Ascending aorta (tissue), 2 donors: ENCODE data around the gene GNG14. TPM values are rescaled to one million over a fixed set of nuclear protein-coding genes. Genes with fewer than 3 reads are reported as not detected.
A peak's percentile ranks its signal among the peaks of the same experiment; 100 is the strongest.
"Not testable (repeated sequence)": the region's sequence is repeated elsewhere in the genome, so short reads cannot be mapped to it uniquely, and the experiment has no call there.

Source experiments
- DNase-seq, 2 donors: peaks; one replicate each; pipeline ENCODE4 v3.0.0-alpha.2; 2019; ENCODE audit warnings: low spot score in 2 of 2
- H3K27ac ChIP-seq, 2 donors: fragments of 200-600 bp; sonication (generic); one replicate each; pipeline ENCODE4 v1.5.1; 2016 to 2017; ENCODE audit warnings: mild to moderate bottlenecking in 1 of 2
- H3K27me3 ChIP-seq: fragments of 200-600 bp; sonication (generic); one replicate; pipeline ENCODE4 v1.5.1; 2017
- H3K36me3 ChIP-seq, 2 donors: fragments of 200-600 bp; sonication (generic); one replicate each; pipeline ENCODE4 v1.5.1; 2016
- H3K4me1 ChIP-seq, 2 donors: fragments of 200-600 bp; sonication (generic); one replicate each; pipeline ENCODE4 v1.5.1; 2016 to 2017; ENCODE audit warnings: mild to moderate bottlenecking in 1 of 2
- H3K4me3 ChIP-seq, 2 donors: fragments of 200-600 bp; sonication (generic); one replicate each; pipeline ENCODE4 v1.5.1; 2016 to 2017; ENCODE audit warnings: mild to moderate bottlenecking in 1 of 2
- H3K9me3 ChIP-seq, 2 donors: fragments of 200-600 bp; sonication (generic); one replicate each; pipeline ENCODE4 v1.5.1; 2016
- CTCF ChIP-seq, 3 experiments: fragments of 200-600 bp in 2 of 3; fragments of 450-650 bp in 1 of 3; sonication (generic) in 2 of 3; IDR thresholded peaks; one replicate each; pipeline ENCODE4 v1.5.1; 2016 to 2019; ENCODE audit warnings: antibody characterized with exemption in 3 of 3, mild to moderate bottlenecking in 1 of 3, moderate library complexity in 1 of 3
- intact Hi-C: fragments of 100-400 bp; cut with DNase I; formaldehyde crosslinking; loops from one replicate; pipeline ENCODE4 v1.15.1; 2023
- total RNA-seq: library from RNA; depleted of rRNA; stranded (reverse); fragments of >200 nt; gene quantifications from one replicate; pipeline ENCODE4 v1.1.0, GENCODE V29; 2016

The GNG14 gene
- total RNA-seq, 1 donor from 2014 or later = not detected

- Histone ChIP-seq H3K36me3 (no peaks in the 10 kb centered on the region), H3K4me3 (no peak overlapping the region), H3K27ac (no peak overlapping the region), H3K4me1 (peaks cover 5 to 13% of the 10 kb centered on the region in 2 donors), H3K27me3 (no peaks in the 10 kb centered on the region), H3K9me3 (no peaks in the 10 kb centered on the region)
- intact Hi-C loops = no loop called here
- TF ChIP-seq CTCF (IDR thresholded peaks at IDR 0.05) = no peak
- no peak for DNase-seq
Measured at GRCh38 chr19:12694641-12695040, 6.8 kb downstream of the GNG14 start.

GRCh38 chr19:12695096-12695495 lies 7.3 kb downstream of the GNG14 start:
- Histone ChIP-seq H3K27ac (no peak overlapping the region), H3K9me3 (no peaks in the 10 kb centered on the region), H3K27me3 (no peaks in the 10 kb centered on the region), H3K4me3 (no peak overlapping the region), H3K36me3 (peaks cover under 1 to 2% of the 10 kb centered on the region in 2 donors), H3K4me1 (peaks cover 5 to 13% of the 10 kb centered on the region in 2 donors)
- DNase-seq = no peak
- intact Hi-C loops = no loop called here
- no peak for TF ChIP-seq CTCF (IDR thresholded peaks at IDR 0.05)

GRCh38 chr19:12695514-12695913 lies 7.7 kb downstream of the GNG14 start:
- no peak for DNase-seq
- peak overlapping the region; percentile 91 to 96 for H3K4me3 ChIP-seq

GRCh38 chr19:12695997-12696365 lies 8.2 kb downstream of the GNG14 start:
- Histone ChIP-seq H3K36me3 (peaks cover 9 to 11% of the 10 kb centered on the region in 2 donors), H3K9me3 (no peaks in the 10 kb centered on the region), H3K27ac (peak overlapping the region; percentile 87 to 92), H3K4me1 (peaks cover 5 to 13% of the 10 kb centered on the region in 2 donors), H3K4me3 (peak overlapping the region; percentile 91 to 96), H3K27me3 (no peaks in the 10 kb centered on the region)
- intact Hi-C loops = loop anchor here (2.0 kb wide), 1 partner anchor 27 kb away; the partner anchor contains the start of gene TNPO2
- no peak for TF ChIP-seq CTCF (IDR thresholded peaks at IDR 0.05)
- no peak for DNase-seq

More at GRCh38 chr19:12695514-12695913, 7.7 kb downstream of the GNG14 start:
- no peaks in the 10 kb centered on the region for H3K9me3 ChIP-seq
- H3K4me1 ChIP-seq = peaks cover 5 to 13% of the 10 kb centered on the region in 2 donors
- H3K36me3 ChIP-seq = peaks cover 4 to 6% of the 10 kb centered on the region in 2 donors
- H3K27me3 ChIP-seq = no peaks in the 10 kb centered on the region
- TF ChIP-seq CTCF (IDR thresholded peaks at IDR 0.05) = no peak
- intact Hi-C loops = no loop called here
- H3K27ac ChIP-seq = no peak overlapping the region

GRCh38 chr19:12696366-12697335 lies 8.9 kb downstream of the GNG14 start, which contains the start of gene FBXW9:
Gene FBXW9 (minus strand): TSS chr19:12696631. CDS start chr19:12696581, 50 bp downstream.
- TF ChIP-seq CTCF (IDR thresholded peaks at IDR 0.05) = no peak
- H3K4me1 ChIP-seq = peaks cover 5 to 13% of the 10 kb centered on the region in 2 donors
- intact Hi-C loops = loop anchor here (2.0 kb wide), 1 partner anchor 26 kb away; the partner anchor contains the start of gene TNPO2
- H3K9me3 ChIP-seq = no peaks in the 10 kb centered on the region
- peak within 1 kb of the TSS; percentile 91 to 96 for H3K4me3 ChIP-seq
- H3K27me3 ChIP-seq = no peaks in the 10 kb centered on the region
- H3K36me3 ChIP-seq = peaks cover 16 to 18% of the 10 kb centered on the region in 2 donors
- DNase-seq = peak; percentile 87 to 98
- peak within 1 kb of the TSS; percentile 87 to 92 for H3K27ac ChIP-seq

GRCh38 chr19:12697425-12697824 lies 9.6 kb downstream of the GNG14 start:
- H3K27ac ChIP-seq, H3K9me3 ChIP-seq, H3K4me3 ChIP-seq, DNase-seq, H3K27me3 ChIP-seq: not testable (repeated sequence)
- intact Hi-C loops = loop anchor here (2.0 kb wide), 1 partner anchor 25 kb away; the partner anchor contains the start of gene TNPO2
- Histone ChIP-seq H3K4me1 (peaks cover 5 to 13% of the 10 kb centered on the region in 2 donors), H3K36me3 (peaks cover 23 to 25% of the 10 kb centered on the region in 2 donors)
